Measurements from ENCODE around the gene TMPRSS4. TPM values are rescaled to one million over a fixed set of nuclear protein-coding genes. Genes with fewer than 3 reads are reported as not detected.
"Not testable (repeated sequence)": the region's sequence is repeated elsewhere in the genome, so short reads cannot be mapped to it uniquely, and the experiment has no call there.

TMPRSS4 gene
- total RNA-seq, 2 donors from 2014 or later: 0.19 TPM; not detected in 1

- Mint-ChIP-seq H3K36me3 (no peaks in the 10 kb centered on the region), H3K27ac (no peak overlapping the region)
Measured at GRCh38 chr11:118060081-118060661, 16.7 kb upstream of the TMPRSS4 start.

GRCh38 chr11:118060869-118061268 lies 16.0 kb upstream of the TMPRSS4 start:
- no peaks in the 10 kb centered on the region for H3K9me3 Mint-ChIP-seq
- H3K4me3 Mint-ChIP-seq: no peak overlapping the region
- H3K27me3 Mint-ChIP-seq: peaks cover 13 to 15% of the 10 kb centered on the region in 2 donors
- peak in 1 of 2 donors; percentile 10 for ATAC-seq
- no peak for DNase-seq (ENCODE audit: low spot score)
- H3K4me1 Mint-ChIP-seq (ENCODE audit: low read depth in 2 of 2): peaks cover 11 to 33% of the 10 kb centered on the region in 2 donors
- no peaks in the 10 kb centered on the region for H3K36me3 Mint-ChIP-seq
- H3K27ac Mint-ChIP-seq: no peak overlapping the region

More at GRCh38 chr11:118060081-118060661, 16.7 kb upstream of the TMPRSS4 start:
- Mint-ChIP-seq H3K4me1 (ENCODE audit: low read depth in 2 of 2) (peaks cover 4 to 26% of the 10 kb centered on the region in 2 donors), H3K4me3 (no peak overlapping the region), H3K9me3 (no peaks in the 10 kb centered on the region), H3K27me3 (peaks cover 15% of the 10 kb centered on the region in 2 donors)
- ATAC-seq (peak in 1 of 2 donors; percentile 28), DNase-seq (ENCODE audit: low spot score) (no peak)

GRCh38 chr11:118061586-118062125 lies 15.2 kb upstream of the TMPRSS4 start:
- no peaks in the 10 kb centered on the region for H3K9me3 Mint-ChIP-seq
- no peak overlapping the region for H3K4me3 Mint-ChIP-seq
- DNase-seq (ENCODE audit: low spot score): no peak
- peaks cover 10 to 11% of the 10 kb centered on the region in 2 donors for H3K27me3 Mint-ChIP-seq
- no peak overlapping the region for H3K27ac Mint-ChIP-seq
- peaks cover 17 to 36% of the 10 kb centered on the region in 2 donors for H3K4me1 Mint-ChIP-seq (ENCODE audit: low read depth in 2 of 2)
- ATAC-seq: no peak
- no peaks in the 10 kb centered on the region for H3K36me3 Mint-ChIP-seq

- not testable (repeated sequence) for DNase-seq (ENCODE audit: low spot score); H3K27me3 Mint-ChIP-seq; H3K9me3 Mint-ChIP-seq; H3K4me3 Mint-ChIP-seq; H3K27ac Mint-ChIP-seq; ATAC-seq; H3K36me3 Mint-ChIP-seq
- H3K4me1 Mint-ChIP-seq (ENCODE audit: low read depth in 2 of 2): peaks cover 17 to 31% of the 10 kb centered on the region in 2 donors
Measured at GRCh38 chr11:118062181-118062580, 14.7 kb upstream of the TMPRSS4 start.

- DNase-seq (ENCODE audit: low spot score); H3K9me3 Mint-ChIP-seq; H3K27ac Mint-ChIP-seq; H3K4me3 Mint-ChIP-seq; H3K36me3 Mint-ChIP-seq; ATAC-seq; H3K27me3 Mint-ChIP-seq: not testable (repeated sequence)
- H3K4me1 Mint-ChIP-seq (ENCODE audit: low read depth in 2 of 2): peaks cover 17 to 26% of the 10 kb centered on the region in 2 donors
Measured at GRCh38 chr11:118062631-118063030, 14.2 kb upstream of the TMPRSS4 start.

GRCh38 chr11:118064956-118065355 lies 11.9 kb upstream of the TMPRSS4 start:
- Mint-ChIP-seq H3K27ac (peak overlapping the region in 1 of 2 donors; percentile 38), H3K36me3 (no peaks in the 10 kb centered on the region), H3K4me3 (peak overlapping the region; percentile 16), H3K27me3 (peaks cover 0 to 3% of the 10 kb centered on the region in 2 donors), H3K4me1 (ENCODE audit: low read depth in 2 of 2) (peaks cover 17 to 23% of the 10 kb centered on the region in 2 donors), H3K9me3 (no peaks in the 10 kb centered on the region)
- ATAC-seq: peak; percentile 14 to 33
- no peak for DNase-seq (ENCODE audit: low spot score)

- H3K9me3 Mint-ChIP-seq: no peaks in the 10 kb centered on the region
- peak overlapping the region; percentile 16 for H3K4me3 Mint-ChIP-seq
- no peak for DNase-seq (ENCODE audit: low spot score)
- H3K27ac Mint-ChIP-seq: peak overlapping the region in 1 of 2 donors; percentile 38
- H3K36me3 Mint-ChIP-seq: no peaks in the 10 kb centered on the region
- ATAC-seq: peak; percentile 65 to 87
- H3K4me1 Mint-ChIP-seq (ENCODE audit: low read depth in 2 of 2): peaks cover 17 to 23% of the 10 kb centered on the region in 2 donors
- peaks cover 0 to 3% of the 10 kb centered on the region in 2 donors for H3K27me3 Mint-ChIP-seq
Measured at GRCh38 chr11:118065384-118065783, 11.5 kb upstream of the TMPRSS4 start.

- Mint-ChIP-seq H3K4me3 (no peak overlapping the region), H3K9me3 (no peaks in the 10 kb centered on the region), H3K36me3 (no peaks in the 10 kb centered on the region), H3K27me3 (peaks cover 0 to 6% of the 10 kb centered on the region in 2 donors), H3K27ac (no peak overlapping the region), H3K4me1 (ENCODE audit: low read depth in 2 of 2) (peaks cover 17 to 23% of the 10 kb centered on the region in 2 donors)
- ATAC-seq (no peak), DNase-seq (ENCODE audit: low spot score) (no peak)
Measured at GRCh38 chr11:118067006-118067405, 9.9 kb upstream of the TMPRSS4 start.

GRCh38 chr11:118068206-118068944 lies 8.5 kb upstream of the TMPRSS4 start:
- ATAC-seq: no peak

GRCh38 chr11:118068945-118069612 lies 7.8 kb upstream of the TMPRSS4 start:
- Mint-ChIP-seq H3K36me3 (no peaks in the 10 kb centered on the region), H3K4me3 (no peak overlapping the region), H3K4me1 (ENCODE audit: low read depth in 2 of 2) (peaks cover 17 to 20% of the 10 kb centered on the region in 2 donors), H3K27ac (no peak overlapping the region), H3K27me3 (peaks cover 0 to 7% of the 10 kb centered on the region in 2 donors), H3K9me3 (no peaks in the 10 kb centered on the region)
- no peak for ATAC-seq
- DNase-seq (ENCODE audit: low spot score): no peak

More at GRCh38 chr11:118068206-118068944, 8.5 kb upstream of the TMPRSS4 start:
- Mint-ChIP-seq H3K4me3 (no peak overlapping the region), H3K27me3 (peaks cover 0 to 6% of the 10 kb centered on the region in 2 donors), H3K27ac (no peak overlapping the region), H3K9me3 (no peaks in the 10 kb centered on the region), H3K36me3 (no peaks in the 10 kb centered on the region), H3K4me1 (ENCODE audit: low read depth in 2 of 2) (peaks cover 17 to 23% of the 10 kb centered on the region in 2 donors)
- DNase-seq (ENCODE audit: low spot score): no peak

- Mint-ChIP-seq H3K27ac (no peak overlapping the region), H3K36me3 (no peaks in the 10 kb centered on the region), H3K4me1 (ENCODE audit: low read depth in 2 of 2) (no peaks in the 10 kb centered on the region), H3K4me3 (no peak overlapping the region), H3K9me3 (no peaks in the 10 kb centered on the region), H3K27me3 (peaks cover 0 to 14% of the 10 kb centered on the region in 2 donors)
- peak in 1 of 2 donors; percentile 20 for ATAC-seq
- DNase-seq (ENCODE audit: low spot score): no peak
Measured at GRCh38 chr11:118071416-118072030, 5.4 kb upstream of the TMPRSS4 start.

- Mint-ChIP-seq H3K27me3 (peaks cover 0 to 16% of the 10 kb centered on the region in 2 donors), H3K4me1 (ENCODE audit: low read depth in 2 of 2) (no peaks in the 10 kb centered on the region), H3K27ac (peak overlapping the region in 1 of 2 donors; percentile 62), H3K4me3 (no peak overlapping the region), H3K9me3 (no peaks in the 10 kb centered on the region), H3K36me3 (no peaks in the 10 kb centered on the region)
- DNase-seq (ENCODE audit: low spot score): peak; percentile 44
- no peak for ATAC-seq
Measured at GRCh38 chr11:118073554-118073953, 3.3 kb upstream of the TMPRSS4 start.

- DNase-seq (ENCODE audit: low spot score) (peak; percentile 23), ATAC-seq (no peak)
- Mint-ChIP-seq H3K36me3 (no peaks in the 10 kb centered on the region), H3K9me3 (no peaks in the 10 kb centered on the region), H3K27me3 (peaks cover 0 to 16% of the 10 kb centered on the region in 2 donors), H3K4me1 (ENCODE audit: low read depth in 2 of 2) (no peaks in the 10 kb centered on the region), H3K27ac (peak overlapping the region in 1 of 2 donors; percentile 62), H3K4me3 (no peak overlapping the region)
Measured at GRCh38 chr11:118074091-118074685, 2.7 kb upstream of the TMPRSS4 start.

Measured in natural killer cell treated with Interleukin-12 subunit alpha and Interleukin-12 subunit beta and Interleukin-15 and Interleukin-18, amount 100 ng/mL, for 72 hours (primary cell).